Activated naive CD4-positive, alpha-beta T cell (primary cell): ENCODE results near the gene SPOCK2.

Experiments used
- DNase-seq, 4 experiments: peaks; one replicate each; lab custom pipeline; 2025; lab: John Stamatoyannopoulos, UW

SPOCK2 gene

GRCh38 chr10:72088889-72089575 is 681 bp upstream of the SPOCK2 start:
- DNase-seq, result peak in 2 of 4 experiments; percentile 32 to 56

DNA sequence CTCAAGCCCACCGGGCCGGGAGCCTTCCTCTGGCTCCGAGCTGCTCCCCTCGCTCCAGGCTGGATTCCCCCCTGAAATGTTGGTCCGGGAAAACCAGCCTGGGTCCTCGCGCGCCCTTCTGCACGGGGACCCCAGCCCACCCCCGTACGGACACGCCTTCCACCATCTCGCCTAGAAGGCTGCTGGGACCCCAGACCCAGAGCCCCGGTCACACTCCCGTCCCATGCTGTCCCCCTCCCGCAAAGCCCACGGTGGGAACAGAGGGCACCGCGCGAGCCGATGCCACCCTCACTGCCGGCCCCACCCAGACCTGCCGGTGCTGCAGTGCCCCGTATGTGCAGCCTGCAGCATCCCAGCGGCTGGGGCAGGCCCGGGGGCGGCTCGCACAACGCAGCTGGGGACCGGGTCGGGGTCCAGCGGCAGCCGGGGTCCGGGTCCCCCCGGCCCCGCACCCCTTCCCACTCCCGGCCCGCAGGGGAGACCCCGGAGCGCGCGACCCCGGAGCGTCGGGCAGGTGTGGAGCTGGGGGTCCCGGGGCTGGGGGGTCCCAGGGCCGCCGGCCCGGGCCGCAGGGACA is 871 bp downstream of the SPOCK2 start:
- peak in 2 of 4 experiments; percentile 37 to 43 for DNase-seq

GRCh38 chr10:72086466-72087391 is 1.6 kb downstream of the SPOCK2 start:
- DNase-seq, result peak in 2 of 4 experiments; percentile 56 to 65

DNA sequence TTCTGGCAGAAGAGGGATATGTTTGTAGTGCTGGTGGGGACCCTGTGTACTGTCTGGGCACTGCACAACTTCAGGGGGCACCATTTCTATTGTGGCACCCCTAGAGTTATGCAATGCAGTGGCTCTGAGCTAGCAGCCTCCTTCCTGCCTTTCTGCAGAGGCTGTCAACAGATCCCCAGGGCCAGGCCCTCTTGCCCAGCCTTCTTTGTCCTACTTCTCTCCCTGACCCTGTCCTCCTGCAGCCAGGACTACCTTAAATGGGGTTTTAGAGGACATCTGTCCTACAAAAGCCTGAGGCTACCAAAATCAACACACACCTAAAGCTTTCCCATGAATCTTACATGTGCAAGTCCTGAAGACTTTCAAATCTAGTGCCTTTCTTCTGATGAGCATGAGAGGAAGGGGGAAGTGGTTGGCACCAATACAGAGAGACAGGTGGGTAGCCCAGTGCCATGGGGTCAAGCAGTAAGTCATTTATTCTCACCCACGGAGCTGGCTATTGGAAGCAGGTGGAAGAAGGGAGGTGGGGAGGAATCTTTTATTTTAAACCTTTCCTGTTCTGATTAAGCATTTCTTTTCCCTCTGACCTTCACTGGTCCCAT is 2.4 kb downstream of the SPOCK2 start:
- no peak for DNase-seq

- DNase-seq, result no peak
Observed at GRCh38 chr10:72085166-72085565, 3.2 kb downstream of the SPOCK2 start.

DNA sequence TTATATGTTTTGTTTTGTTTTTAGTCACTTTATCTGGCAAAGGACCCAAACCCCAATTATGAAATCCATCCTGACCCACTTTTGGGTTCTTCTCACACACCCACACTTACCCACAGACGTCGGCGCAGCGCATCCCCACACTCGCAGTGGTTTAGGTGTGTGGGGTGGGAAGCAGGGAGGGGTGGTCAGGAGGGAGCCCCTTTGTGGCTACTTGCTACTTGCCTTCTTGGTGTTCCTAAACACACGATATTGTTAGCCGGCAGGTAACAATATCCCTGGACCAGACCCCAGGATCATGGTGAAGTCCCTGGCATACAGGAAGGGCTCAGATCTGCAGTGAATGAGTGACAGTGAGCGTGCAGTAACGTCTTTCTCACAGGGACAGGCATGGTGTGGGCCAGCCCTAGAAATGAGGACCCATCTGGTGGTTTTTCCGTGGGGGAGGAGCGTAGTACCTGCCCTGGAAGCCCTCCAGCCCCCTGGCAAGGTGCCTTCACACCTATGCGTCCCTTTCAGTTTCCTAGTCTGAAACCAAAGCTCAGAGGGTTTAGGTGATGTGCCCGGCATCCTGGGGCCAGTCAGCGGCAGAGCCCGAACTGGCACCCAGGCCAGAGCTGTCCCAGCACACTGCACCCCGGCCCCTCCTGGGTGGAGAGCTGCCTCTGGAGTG is 4.4 kb downstream of the SPOCK2 start:
- peak in 1 of 4 experiments; percentile 29 for DNase-seq

DNA sequence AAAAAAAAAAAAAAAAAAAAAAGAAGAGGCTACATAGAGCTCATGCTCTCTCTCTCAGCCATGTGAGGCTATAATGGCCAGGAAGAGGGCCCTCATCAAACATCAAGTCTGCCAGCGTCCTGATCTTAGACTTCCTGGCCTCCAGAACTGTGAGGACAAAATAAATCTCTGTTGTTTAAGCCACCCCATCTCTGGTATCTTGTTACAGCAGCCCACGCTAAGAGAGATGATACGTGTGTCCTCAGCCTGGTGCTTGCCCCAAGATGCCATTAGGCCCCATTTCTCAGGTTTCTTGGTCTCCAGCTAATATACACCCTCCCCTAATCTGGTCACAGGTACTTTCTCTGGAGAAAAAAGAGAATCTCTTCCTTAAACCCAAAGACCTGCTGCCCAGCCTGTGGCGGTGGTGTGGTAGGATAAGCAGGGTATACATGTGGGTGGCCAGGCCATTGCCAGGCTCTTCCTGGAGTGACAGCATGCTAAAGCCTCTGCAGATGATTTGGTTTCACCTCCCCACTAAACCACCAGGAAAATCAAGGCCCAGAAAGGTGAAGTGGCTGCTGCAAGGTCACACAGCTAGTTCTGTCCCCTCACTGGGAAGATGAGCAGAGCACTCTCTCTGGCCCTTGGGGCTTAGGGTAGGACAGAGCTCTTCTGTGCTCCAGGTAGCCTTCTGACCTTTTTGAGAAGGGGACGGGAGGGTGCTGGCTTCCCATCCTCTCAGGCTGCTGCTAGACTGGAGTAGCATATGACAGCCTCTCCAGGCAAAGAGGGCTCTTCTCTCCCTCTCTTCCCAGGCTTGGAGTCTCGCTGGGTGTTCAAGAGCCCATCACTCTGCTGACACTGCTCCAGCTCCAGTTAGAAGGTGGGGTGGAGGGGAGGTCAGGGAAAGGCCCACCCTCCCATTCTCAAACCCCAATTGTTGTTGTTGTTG is 5.2 kb downstream of the SPOCK2 start:
- no peak for DNase-seq

- DNase-seq, result no peak
Observed at GRCh38 chr10:72081772-72082590, 6.4 kb downstream of the SPOCK2 start.

- DNase-seq, result no peak
Observed at GRCh38 chr10:72081210-72081609, 7.1 kb downstream of the SPOCK2 start.

- no peak for DNase-seq
Observed at GRCh38 chr10:72080042-72080975, 8.0 kb downstream of the SPOCK2 start.

GRCh38 chr10:72079356-72079755 is 9.0 kb downstream of the SPOCK2 start:
- peak in 2 of 4 experiments; percentile 34 to 36 for DNase-seq

DNA sequence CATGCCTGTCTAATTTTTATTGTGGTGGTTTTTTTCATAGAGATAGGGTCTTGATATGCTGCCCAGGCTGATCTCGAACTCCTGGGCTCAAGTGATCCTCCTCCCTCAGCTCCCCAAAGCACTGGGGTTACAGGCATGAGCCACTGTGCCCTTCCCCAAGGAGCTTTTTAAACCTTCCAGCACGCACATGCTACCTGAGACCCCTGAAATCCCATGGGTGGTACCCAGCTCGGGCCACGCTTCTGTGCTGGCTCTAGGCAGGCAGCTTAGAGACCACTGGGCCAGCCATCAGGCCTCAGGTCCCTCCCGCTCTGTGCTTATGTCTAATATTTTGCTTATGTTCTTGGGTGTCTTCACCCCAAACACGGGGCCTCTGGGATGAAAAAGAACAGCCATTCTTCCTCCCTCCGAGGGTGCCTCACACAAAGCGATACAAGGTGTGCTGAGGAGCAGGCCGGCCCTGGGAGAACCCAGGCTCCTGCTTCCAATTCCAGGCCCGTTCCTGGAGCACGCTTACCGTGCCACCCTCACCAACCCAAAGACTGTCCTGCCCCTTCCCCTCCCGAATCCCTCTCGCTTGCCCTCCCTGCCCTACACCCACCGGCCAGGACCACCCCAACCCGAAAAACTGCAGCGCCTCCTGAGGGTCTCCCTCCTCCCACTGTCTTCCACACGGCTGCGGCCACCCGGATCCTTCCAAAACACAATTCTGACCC is 10.9 kb downstream of the SPOCK2 start:
- no peak for DNase-seq

GRCh38 chr10:72076756-72077155 is 11.6 kb downstream of the SPOCK2 start:
- no peak for DNase-seq

DNA sequence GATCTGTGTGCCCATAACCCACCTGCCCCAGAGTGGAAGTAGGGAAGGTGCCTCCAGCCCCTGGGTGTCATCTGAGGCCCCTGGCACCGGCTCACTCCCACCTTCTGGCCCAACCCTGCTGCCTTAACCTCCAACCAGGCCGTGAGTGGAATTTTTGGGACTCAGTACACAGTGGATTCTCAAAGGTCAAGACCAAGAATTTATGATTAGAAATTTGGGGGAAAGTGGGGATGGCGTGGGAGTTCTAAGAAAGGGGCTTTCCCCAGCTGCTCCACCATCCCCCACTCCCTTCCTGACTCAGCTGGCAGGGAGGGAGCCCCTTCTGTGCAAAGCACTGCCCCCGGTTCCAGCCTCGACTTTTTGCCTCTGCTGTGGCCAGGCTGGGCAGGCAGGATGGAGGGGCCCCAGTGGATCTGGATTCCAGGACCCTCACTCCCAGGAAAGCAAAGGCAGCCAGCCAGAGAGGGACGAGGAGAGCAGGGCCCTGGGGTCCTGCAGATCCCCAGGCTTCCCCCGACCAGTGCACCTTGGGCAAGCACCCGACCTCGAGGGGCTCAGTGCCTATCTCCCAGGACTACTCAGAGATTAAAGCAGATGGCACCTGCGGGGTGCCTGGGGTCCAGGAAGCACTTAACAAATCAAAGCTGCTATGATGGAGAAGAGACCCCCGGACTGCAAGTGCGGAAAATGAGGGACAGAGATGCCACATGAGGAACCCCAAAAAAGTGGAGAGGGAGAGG is 12.8 kb downstream of the SPOCK2 start:
- DNase-seq, result no peak

- DNase-seq, result no peak
Observed at GRCh38 chr10:72074574-72075375, 13.6 kb downstream of the SPOCK2 start.
